Measurements from ENCODE around the gene EIF4E3.

EIF4E3 gene

GRCh38 chr3:71754610-71755253, 29.5 kb upstream of the EIF4E3 start:
- no peak for DNase-seq (ENCODE audit: low read depth)
- TF ChIP-seq, protein P1, sequence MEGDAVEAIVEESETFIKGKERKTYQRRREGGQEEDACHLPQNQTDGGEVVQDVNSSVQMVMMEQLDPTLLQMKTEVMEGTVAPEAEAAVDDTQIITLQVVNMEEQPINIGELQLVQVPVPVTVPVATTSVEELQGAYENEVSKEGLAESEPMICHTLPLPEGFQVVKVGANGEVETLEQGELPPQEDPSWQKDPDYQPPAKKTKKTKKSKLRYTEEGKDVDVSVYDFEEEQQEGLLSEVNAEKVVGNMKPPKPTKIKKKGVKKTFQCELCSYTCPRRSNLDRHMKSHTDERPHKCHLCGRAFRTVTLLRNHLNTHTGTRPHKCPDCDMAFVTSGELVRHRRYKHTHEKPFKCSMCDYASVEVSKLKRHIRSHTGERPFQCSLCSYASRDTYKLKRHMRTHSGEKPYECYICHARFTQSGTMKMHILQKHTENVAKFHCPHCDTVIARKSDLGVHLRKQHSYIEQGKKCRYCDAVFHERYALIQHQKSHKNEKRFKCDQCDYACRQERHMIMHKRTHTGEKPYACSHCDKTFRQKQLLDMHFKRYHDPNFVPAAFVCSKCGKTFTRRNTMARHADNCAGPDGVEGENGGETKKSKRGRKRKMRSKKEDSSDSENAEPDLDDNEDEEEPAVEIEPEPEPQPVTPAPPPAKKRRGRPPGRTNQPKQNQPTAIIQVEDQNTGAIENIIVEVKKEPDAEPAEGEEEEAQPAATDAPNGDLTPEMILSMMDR (conservative IDR thresholded peaks at IDR 0.05; ENCODE audit: low read length), result no peak
- no peak overlapping the region for H3K4me3 ChIP-seq (ENCODE audit: low read length)

DNA sequence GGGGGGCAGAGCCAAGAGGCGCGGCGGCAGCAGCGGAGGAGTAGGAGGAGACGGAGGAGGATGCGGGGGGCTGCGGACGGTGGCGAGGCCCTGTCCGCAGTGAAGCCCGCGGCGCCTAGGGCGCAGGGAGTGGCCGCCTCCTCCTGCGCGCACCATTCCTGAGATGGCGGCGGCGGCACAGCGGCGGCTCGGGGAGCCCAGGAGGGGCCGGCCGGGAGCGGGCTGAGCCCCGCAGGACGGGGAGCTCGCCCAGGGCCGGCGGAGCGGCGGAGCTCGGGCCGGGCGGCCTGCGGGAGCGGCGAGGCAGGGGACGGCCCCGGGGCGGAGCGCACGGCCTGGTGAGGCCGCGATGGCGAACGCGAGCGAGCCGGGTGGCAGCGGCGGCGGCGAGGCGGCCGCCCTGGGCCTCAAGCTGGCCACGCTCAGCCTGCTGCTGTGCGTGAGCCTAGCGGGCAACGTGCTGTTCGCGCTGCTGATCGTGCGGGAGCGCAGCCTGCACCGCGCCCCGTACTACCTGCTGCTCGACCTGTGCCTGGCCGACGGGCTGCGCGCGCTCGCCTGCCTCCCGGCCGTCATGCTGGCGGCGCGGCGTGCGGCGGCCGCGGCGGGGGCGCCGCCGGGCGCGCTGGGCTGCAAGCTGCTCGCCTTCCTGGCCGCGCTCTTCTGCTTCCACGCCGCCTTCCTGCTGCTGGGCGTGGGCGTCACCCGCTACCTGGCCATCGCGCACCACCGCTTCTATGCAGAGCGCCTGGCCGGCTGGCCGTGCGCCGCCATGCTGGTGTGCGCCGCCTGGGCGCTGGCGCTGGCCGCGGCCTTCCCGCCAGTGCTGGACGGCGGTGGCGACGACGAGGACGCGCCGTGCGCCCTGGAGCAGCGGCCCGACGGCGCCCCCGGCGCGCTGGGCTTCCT, 28.8 kb upstream of the EIF4E3 start, which contains the start of gene GPR27:
TSS of gene GPR27 (plus strand) at position 155 of the 909 bp plus-strand sequence. CDS start at position 350, 195 bp downstream.
- TF ChIP-seq, protein P1 (conservative IDR thresholded peaks at IDR 0.05; ENCODE audit: low read length), result no peak
- DNase-seq (ENCODE audit: low read depth), result peak; percentile 29
- 0 out of 2 replicates have a peak within 1 kb of the TSS, but pooled peaks have one; percentile 15 for H3K4me3 ChIP-seq (ENCODE audit: low read length)

DNA sequence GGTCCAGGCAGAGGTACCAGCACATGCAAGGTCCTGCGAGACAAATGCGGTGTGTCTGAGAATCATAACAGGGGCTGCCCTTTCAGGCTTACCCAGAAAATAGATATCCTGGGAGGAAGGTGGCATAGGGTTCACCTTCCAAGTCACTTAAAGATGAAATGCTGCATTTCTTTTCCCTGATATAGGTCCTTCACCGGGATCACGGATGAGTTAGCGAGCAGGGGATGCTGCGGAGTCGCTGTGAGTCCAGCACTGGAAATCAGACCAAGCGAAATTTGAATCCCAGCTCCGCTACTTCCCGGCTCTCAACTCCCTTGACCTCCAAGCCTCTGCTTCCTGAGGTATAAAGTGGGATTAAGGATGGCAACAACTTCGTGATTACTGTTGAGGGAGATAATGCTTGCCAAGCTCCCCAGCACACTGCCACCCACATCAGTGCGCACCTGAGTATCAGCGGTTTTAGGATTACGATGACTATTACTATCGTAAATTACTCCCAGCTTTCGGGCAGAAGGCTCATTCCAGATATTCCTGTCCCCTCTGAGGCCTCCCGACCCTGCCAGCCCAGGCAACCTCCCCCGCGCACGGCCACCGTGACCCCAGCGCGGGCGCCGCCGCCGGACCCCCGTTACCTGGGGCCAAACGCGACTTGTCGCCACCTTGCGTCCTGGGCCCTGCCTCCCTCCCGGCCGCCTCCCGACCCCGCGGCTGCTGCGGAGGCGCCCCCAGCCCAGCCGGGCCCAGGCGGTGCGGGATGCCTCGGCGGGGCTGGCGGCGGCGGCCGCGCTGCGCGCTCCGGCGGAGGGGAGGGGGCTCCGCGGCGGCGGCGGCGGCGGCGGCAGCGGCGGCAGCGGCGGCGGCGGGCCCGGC, 27.9 kb upstream of the EIF4E3 start:
- no peak for DNase-seq (ENCODE audit: low read depth)
- H3K4me3 ChIP-seq (ENCODE audit: low read length), result no peak overlapping the region
- TF ChIP-seq, protein P1 (conservative IDR thresholded peaks at IDR 0.05; ENCODE audit: low read length), result no peak

DNA sequence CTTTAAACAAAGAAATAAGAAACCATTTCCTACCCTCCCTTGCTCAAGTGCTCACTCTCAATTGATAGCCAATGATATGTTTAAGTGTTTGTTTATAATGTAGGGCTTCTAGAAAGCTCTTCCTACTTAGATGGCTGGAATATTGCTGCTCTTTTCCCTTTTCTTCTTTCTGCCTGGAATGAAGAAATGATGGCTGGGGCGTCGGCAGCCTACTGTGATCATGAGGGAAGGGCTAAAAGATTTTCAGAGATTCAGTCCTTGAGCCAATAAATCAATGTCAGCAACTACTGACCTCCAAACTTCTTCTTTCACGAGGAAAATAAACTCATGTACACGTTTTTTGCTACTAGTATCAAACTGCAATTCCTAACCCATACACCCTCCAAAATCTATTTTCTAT, 26.4 kb upstream of the EIF4E3 start:
- DNase-seq (ENCODE audit: low read depth), result no peak
- H3K4me3 ChIP-seq (ENCODE audit: low read length), result no peak overlapping the region

DNA sequence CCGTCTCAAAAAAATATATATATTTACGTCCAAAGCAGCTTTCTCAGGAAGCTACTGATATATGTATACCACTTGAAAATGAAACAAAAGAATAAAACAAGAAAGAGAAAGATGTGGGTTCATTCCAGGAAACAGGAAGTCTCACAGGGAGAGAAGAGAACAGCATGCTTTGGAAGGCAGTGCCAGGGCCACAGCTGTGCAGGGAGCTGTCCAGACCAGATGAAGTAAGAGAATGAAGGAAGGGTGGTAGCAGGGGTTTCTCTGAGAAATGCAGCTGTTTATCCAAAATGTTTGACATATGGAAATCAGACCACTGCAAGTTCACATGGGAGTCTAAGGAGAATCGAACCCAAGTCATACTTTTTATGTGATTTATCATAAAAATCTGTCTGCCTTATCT, 19.5 kb upstream of the EIF4E3 start:
- H3K4me3 ChIP-seq (ENCODE audit: low read length), result no peak overlapping the region
- TF ChIP-seq, protein P1 (conservative IDR thresholded peaks at IDR 0.05; ENCODE audit: low read length), result no peak
- DNase-seq (ENCODE audit: low read depth), result no peak

More for the DNA sequence above, 26.4 kb upstream of the EIF4E3 start:
- TF ChIP-seq, protein P1 (conservative IDR thresholded peaks at IDR 0.05; ENCODE audit: low read length), result no peak

GRCh38 chr3:71742621-71743020, 17.4 kb upstream of the EIF4E3 start:
- TF ChIP-seq, protein P1 (conservative IDR thresholded peaks at IDR 0.05; ENCODE audit: low read length), result no peak
- DNase-seq (ENCODE audit: low read depth), result no peak
- no peak overlapping the region for H3K4me3 ChIP-seq (ENCODE audit: low read length)

All from AG10803 (cell line).